GM23338 (cell line): ENCODE results near the gene CRYBG2. TPM values are rescaled to one million over a fixed set of nuclear protein-coding genes. Genes with fewer than 3 reads are reported as not detected.
"Not testable (repeated sequence)": the region's sequence is repeated elsewhere in the genome, so short reads cannot be mapped to it uniquely, and the experiment has no call there.

Experiments
- ATAC-seq: fragments of 200-7000 bp; cut with Tn5 transposase; 3 replicates; pipeline ENCODE4 v1.9.1; 2020
- DNase-seq: peaks from one replicate; pipeline ENCODE4 v3.0.0-alpha.2; 2015; ENCODE audit warnings: low spot score
- H2AFZ ChIP-seq: fragments of 200-600 bp; sonication (generic); 2 replicates; pipeline ENCODE4 v1.8.0; 2016; ENCODE audit warnings: antibody characterized with exemption, mild to moderate bottlenecking, moderate library complexity
- H3F3A ChIP-seq: fragments of 200-600 bp; sonication (generic); replicated peaks from 2 replicates; pipeline ENCODE4 v1.8.0; 2017; ENCODE audit warnings: antibody characterized with exemption, mixed run types, low read depth
- H3K27ac ChIP-seq: fragments of 200-600 bp; sonication (generic); 2 replicates; pipeline ENCODE4 v1.6.1; 2016; ENCODE audit warnings: low read depth
- H3K27me3 ChIP-seq: fragments of 200-600 bp; sonication (generic); 2 replicates; pipeline ENCODE4 v1.8.0; 2016; ENCODE audit warnings: mild to moderate bottlenecking, mixed run types, moderate library complexity; ENCODE audit not compliant: insufficient read depth
- H3K36me3 ChIP-seq: fragments of 200-600 bp; sonication (generic); 2 replicates; pipeline ENCODE4 v1.8.0; 2016; ENCODE audit warnings: mild to moderate bottlenecking; ENCODE audit not compliant: insufficient read depth
- H3K4me1 ChIP-seq: fragments of 200-600 bp; sonication (generic); 2 replicates; pipeline ENCODE4 v1.8.0; 2016; ENCODE audit warnings: mild to moderate bottlenecking, moderate library complexity; ENCODE audit not compliant: insufficient read depth
- H3K4me2 ChIP-seq: fragments of 200-600 bp; sonication (generic); 2 replicates; pipeline ENCODE4 v1.7.1; 2017; ENCODE audit warnings: mixed run types
- H3K4me3 ChIP-seq: fragments of 200-600 bp; sonication (generic); 2 replicates; pipeline ENCODE4 v1.6.1; 2016; ENCODE audit warnings: mixed run types
- H3K79me2 ChIP-seq: fragments of 200-600 bp; sonication (generic); replicated peaks from 2 replicates; pipeline ENCODE4 v1.8.0; 2017; ENCODE audit warnings: mild to moderate bottlenecking; ENCODE audit not compliant: insufficient read depth
- H3K9me2 ChIP-seq: fragments of 200-600 bp; sonication (generic); 2 replicates; pipeline ENCODE4 v1.8.0; 2017; ENCODE audit not compliant: insufficient read depth
- H4K20me1 ChIP-seq: fragments of 200-600 bp; sonication (generic); replicated peaks from 2 replicates; pipeline ENCODE4 v1.8.0; 2017; ENCODE audit warnings: mild to moderate bottlenecking; ENCODE audit not compliant: insufficient read depth
- H3K27ac Mint-ChIP-seq: 2 replicates; pipeline ENCODE4 v1.8.0; 2020; ENCODE audit warnings: inconsistent platforms, mild to moderate bottlenecking, moderate library complexity, mixed read lengths
- H3K27me3 Mint-ChIP-seq: 3 replicates; pipeline ENCODE4 v1.8.0; 2022; ENCODE audit warnings: low read depth, mild to moderate bottlenecking, moderate library complexity, mixed read lengths, inconsistent platforms; ENCODE audit not compliant: insufficient read depth, poor library complexity
- H3K36me3 Mint-ChIP-seq: 3 replicates; pipeline ENCODE4 v1.8.0; 2021; ENCODE audit warnings: low read depth, mild to moderate bottlenecking, inconsistent platforms, moderate library complexity, mixed read lengths
- H3K4me1 Mint-ChIP-seq: 3 replicates; pipeline ENCODE4 v1.8.0; 2020; ENCODE audit warnings: mild to moderate bottlenecking, inconsistent platforms, mixed read lengths
- H3K4me3 Mint-ChIP-seq: 3 replicates; pipeline ENCODE4 v1.8.0; 2021; ENCODE audit warnings: moderate library complexity, mild to moderate bottlenecking, inconsistent platforms, mixed read lengths
- H3K9me3 Mint-ChIP-seq: 3 replicates; pipeline ENCODE4 v1.8.0; 2020; ENCODE audit warnings: moderate library complexity, mild to moderate bottlenecking, inconsistent platforms, mixed read lengths
- CREB1 ChIP-seq: fragments of 250-450 bp; sonication (Bioruptor Pico); IDR thresholded peaks from 2 replicates; pipeline ENCODE4 v1.5.0; 2020; ENCODE audit warnings: low read depth, mild to moderate bottlenecking, moderate library complexity
- ETS1 ChIP-seq: IDR thresholded peaks from 2 replicates; pipeline ENCODE4 v1.6.1; 2016; ENCODE audit warnings: antibody characterized with exemption
- EZH2 ChIP-seq: fragments of 200-600 bp; sonication (generic); IDR thresholded peaks from one replicate; pipeline ENCODE4 v1.8.0; 2017; ENCODE audit warnings: antibody characterized with exemption, mild to moderate bottlenecking, low read depth; ENCODE audit not compliant: unreplicated experiment
- JUNB ChIP-seq: IDR thresholded peaks from one replicate; pipeline ENCODE4 v1.6.1; 2016; ENCODE audit warnings: antibody characterized with exemption; ENCODE audit not compliant: unreplicated experiment
- NANOG ChIP-seq: IDR thresholded peaks from 2 replicates; pipeline ENCODE4 v1.6.1; 2016; ENCODE audit warnings: antibody characterized with exemption, borderline replicate concordance
- POLR2AphosphoS5 ChIP-seq: IDR thresholded peaks from 2 replicates; pipeline ENCODE4 v1.6.1; 2016; ENCODE audit warnings: antibody characterized with exemption, low read depth
- ZNF114 ChIP-seq: fragments of 250-450 bp; sonication (Bioruptor Pico); IDR thresholded peaks from 2 replicates; pipeline ENCODE4 v1.5.0; 2020; ENCODE audit warnings: mild to moderate bottlenecking, moderate library complexity
- ZNF331 ChIP-seq: fragments of 250-450 bp; sonication (Bioruptor Pico); IDR thresholded peaks from 2 replicates; pipeline ENCODE4 v1.5.0; 2020; ENCODE audit warnings: low read depth, mild to moderate bottlenecking, moderate library complexity
- ZNF462 ChIP-seq: fragments of 250-450 bp; sonication (Bioruptor Pico); IDR thresholded peaks from 2 replicates; pipeline ENCODE4 v1.5.0; 2020; ENCODE audit warnings: mild to moderate bottlenecking, moderate library complexity
- polyA plus RNA-seq: library from polyadenylated mRNA; unstranded; fragments of >200 nt; fragmentation: Nextera tagmentation; extraction: Ambion mirVana; gene quantifications from 2 replicates; pipeline ENCODE4 v1.2.1, GENCODE V29; 2016
- total RNA-seq: library from RNA; depleted of rRNA; stranded (reverse); fragments of >200 nt; shearing (Covaris generic); gene quantifications from 2 replicates; pipeline ENCODE4 v1.2.3, GENCODE V29; 2014

The CRYBG2 gene
- total and polyA plus RNA-seq, 2 experiments from 2014 or later = 17.6 to 18.4 TPM

GRCh38 chr1:26374361-26374760 lies 20.4 kb upstream of the CRYBG2 start:
- Histone ChIP-seq H2AFZ (peak overlapping the region; percentile 92; the same call in 1 of the 2 replicates), H3K4me1 (peaks cover 10% of the 10 kb centered on the region; the same call in 1 of the 2 replicates)
- not testable (repeated sequence) for H3K4me3 ChIP-seq, H3K27ac Mint-ChIP-seq, DNase-seq, H3K9me2 ChIP-seq, H3K4me3 Mint-ChIP-seq, H3F3A ChIP-seq, ATAC-seq, H3K27me3 ChIP-seq, H3K36me3 Mint-ChIP-seq, H3K27ac ChIP-seq, H3K4me2 ChIP-seq, H3K36me3 ChIP-seq, H3K9me3 Mint-ChIP-seq, H4K20me1 ChIP-seq, H3K79me2 ChIP-seq, H3K27me3 Mint-ChIP-seq
- peak; percentile 68 for TF ChIP-seq CREB1 (CRISPR knock-in tag)
- peaks cover 19% of the 10 kb centered on the region for H3K4me1 Mint-ChIP-seq

GRCh38 chr1:26373789-26374188 lies 19.9 kb upstream of the CRYBG2 start:
- Mint-ChIP-seq H3K36me3 (no peaks in the 10 kb centered on the region), H3K27ac (no peak overlapping the region), H3K27me3 (peaks cover 9% of the 10 kb centered on the region), H3K9me3 (no peaks in the 10 kb centered on the region), H3K4me3 (no peak overlapping the region; the same call in 2 of the 3 replicates), H3K4me1 (peaks cover 19% of the 10 kb centered on the region)
- Histone ChIP-seq H3F3A (no peaks in the 10 kb centered on the region), H3K4me1 (peaks cover 10% of the 10 kb centered on the region; the same call in 1 of the 2 replicates), H3K79me2 (no peaks in the 10 kb centered on the region), H3K4me2 (no peak overlapping the region), H3K9me2 (no peaks in the 10 kb centered on the region), H4K20me1 (no peaks in the 10 kb centered on the region), H3K27me3 (no peaks in the 10 kb centered on the region), H3K36me3 (no peaks in the 10 kb centered on the region), H2AFZ (peak overlapping the region; percentile 92; the same call in 1 of the 2 replicates), H3K4me3 (no peak overlapping the region), H3K27ac (no peak overlapping the region)
- TF ChIP-seq JUNB = no peak
- ATAC-seq = no peak
- DNase-seq = no peak

GRCh38 chr1:26373281-26373680 lies 19.4 kb upstream of the CRYBG2 start:
- no peak for ATAC-seq
- no peaks in the 10 kb centered on the region for H3K79me2 ChIP-seq
- H3K4me1 ChIP-seq = peaks cover 10% of the 10 kb centered on the region; the same call in 1 of the 2 replicates
- H2AFZ ChIP-seq = 0 out of 2 replicates have a peak overlapping the region, but pooled peaks have one; percentile 23
- Mint-ChIP-seq H3K4me3 (no peak overlapping the region), H3K27me3 (peaks cover 9% of the 10 kb centered on the region), H3K27ac (no peak overlapping the region), H3K4me1 (peaks cover 19% of the 10 kb centered on the region), H3K36me3 (no peaks in the 10 kb centered on the region), H3K9me3 (no peaks in the 10 kb centered on the region)
- no peak overlapping the region for H3K4me2 ChIP-seq
- no peak for DNase-seq
- H3K27me3 ChIP-seq = no peaks in the 10 kb centered on the region
- H3F3A ChIP-seq = no peaks in the 10 kb centered on the region
- no peaks in the 10 kb centered on the region for H3K36me3 ChIP-seq
- H3K4me3 ChIP-seq = no peak overlapping the region
- H3K9me2 ChIP-seq = no peaks in the 10 kb centered on the region
- no peak overlapping the region for H3K27ac ChIP-seq
- no peaks in the 10 kb centered on the region for H4K20me1 ChIP-seq
- TF ChIP-seq CREB1 (CRISPR knock-in tag) (no peak), ZNF114 (CRISPR knock-in tag) (no peak), ZNF331 (CRISPR knock-in tag) (no peak), JUNB (no peak), NANOG (no peak), EZH2 (no peak), POLR2AphosphoS5 (no peak), ETS1 (no peak), ZNF462 (CRISPR knock-in tag) (no peak)
